Endothelial cell of umbilical vein (primary cell): ENCODE results near the gene CARD9. TPM values are rescaled to one million over a fixed set of nuclear protein-coding genes. Genes with fewer than 3 reads are reported as not detected.

Source experiments
- BruUV-seq: library from RNA; stranded (reverse); fragments of 400-500 nt; replicated peaks from 2 replicates; lab custom pipeline; 2021; lab: Mats Ljungman, UMichigan
- CTCF ChIA-PET: fragments of 300-600, 350-600 bp; sonication (Branson Sonifier 250); formaldehyde crosslinking; loops from one replicate; lab custom pipeline; 2021; ENCODE audit warnings: antibody characterized with exemption, inconsistent platforms; lab: Charles Lee
- POLR2A ChIA-PET: fragments of 300-600, 350-600 bp; sonication (Branson Sonifier 250); formaldehyde crosslinking; loops from one replicate; lab custom pipeline; 2021; ENCODE audit warnings: antibody characterized with exemption, inconsistent platforms; lab: Charles Lee
- DNase-seq: peaks from one replicate; pipeline ENCODE4 v3.0.0-alpha.2; 2011; ENCODE audit warnings: low read depth, low spot score
- FAIRE-seq: peaks from 2 replicates; lab custom pipeline; 2011; peaks lifted over from hg19 to GRCh38; lab: Jason Lieb, UNC
- H2AFZ ChIP-seq: 2 replicates; pipeline ENCODE4 v1.6.0; 2012; ENCODE audit warnings: low read depth, low read length, control low read depth, inconsistent platforms
- H3K27ac ChIP-seq: 2 replicates; pipeline ENCODE4 v1.5.1; 2011; ENCODE audit warnings: low read depth, mild to moderate bottlenecking, control low read depth, low read length, moderate library complexity; ENCODE audit not compliant: insufficient read depth
- H3K27me3 ChIP-seq, 2 experiments: 2 replicates each; pipeline versions ENCODE4 v1.6.0 to v1.6.1; 2011; ENCODE audit warnings: low read length in 2 of 2, mixed read lengths in 1 of 2; ENCODE audit not compliant: control insufficient read depth in 2 of 2, insufficient read depth in 2 of 2
- H3K36me3 ChIP-seq, 2 experiments: 2 replicates in 1 of 2; 3 replicates in 1 of 2; pipeline ENCODE4 v1.5.1; 2011; ENCODE audit warnings: low read length in 2 of 2, mild to moderate bottlenecking in 1 of 2, moderate library complexity in 1 of 2; ENCODE audit not compliant: control insufficient read depth in 2 of 2, insufficient read depth in 2 of 2; ENCODE audit errors: extremely low read depth in 1 of 2
- H3K4me1 ChIP-seq: 3 replicates; pipeline ENCODE4 v1.5.1; 2011; ENCODE audit warnings: mild to moderate bottlenecking, low read length; ENCODE audit not compliant: control insufficient read depth, insufficient read depth; ENCODE audit errors: extremely low read depth
- H3K4me2 ChIP-seq: 2 replicates; pipeline ENCODE4 v1.6.1; 2011; ENCODE audit warnings: low read length, control low read depth, mixed read lengths; ENCODE audit not compliant: insufficient read depth
- H3K4me3 ChIP-seq, 3 experiments: fragments of 200-600 bp in 1 of 3; sonication (generic), shearing (Covaris generic) in 1 of 3; replicated peaks in 1 of 3; 2 replicates each; pipeline ENCODE4 v1.5.1; 2011 to 2016; ENCODE audit warnings: control low read depth in 3 of 3, low read length in 3 of 3, mild to moderate bottlenecking in 2 of 3, inconsistent platforms in 1 of 3, low read depth in 1 of 3, moderate library complexity in 1 of 3; ENCODE audit not compliant: insufficient read depth in 1 of 3
- H3K79me2 ChIP-seq: 2 replicates; pipeline ENCODE4 v1.6.0; 2012; ENCODE audit warnings: low read length, inconsistent platforms; ENCODE audit not compliant: control insufficient read depth, insufficient read depth
- H3K9ac ChIP-seq: replicated peaks from 2 replicates; pipeline ENCODE3; 2011; ENCODE audit warnings: low read length, control low read depth; ENCODE audit not compliant: insufficient read depth; ENCODE audit errors: extremely low read depth
- H3K9me1 ChIP-seq: replicated peaks from 3 replicates; pipeline ENCODE4 v1.6.0; 2011; ENCODE audit warnings: mild to moderate bottlenecking, low read length; ENCODE audit not compliant: control insufficient read depth, insufficient read depth; ENCODE audit errors: extremely low read depth
- H3K9me3 ChIP-seq: replicated peaks from 2 replicates; pipeline ENCODE4 v1.5.1; 2012; ENCODE audit warnings: low read length, inconsistent platforms; ENCODE audit not compliant: control insufficient read depth, insufficient read depth
- H4K20me1 ChIP-seq: replicated peaks from 2 replicates; pipeline ENCODE3; 2011; ENCODE audit warnings: mild to moderate bottlenecking, low read length; ENCODE audit not compliant: control insufficient read depth, insufficient read depth; ENCODE audit errors: extremely low read depth
- EZH2 ChIP-seq: IDR thresholded peaks from 2 replicates; pipeline ENCODE4 v1.6.1; 2012; ENCODE audit warnings: borderline replicate concordance, low read depth, mild to moderate bottlenecking, moderate library complexity, low read length, inconsistent platforms; ENCODE audit not compliant: severe bottlenecking
- FOS ChIP-seq: IDR thresholded peaks from 2 replicates; pipeline ENCODE4 v1.6.1; 2011; ENCODE audit warnings: mild to moderate bottlenecking, low read length, moderate library complexity, borderline replicate concordance; ENCODE audit not compliant: insufficient read depth
- GATA2 ChIP-seq: IDR thresholded peaks from 2 replicates; pipeline ENCODE4 v1.7.0; 2011; ENCODE audit warnings: low read depth, mild to moderate bottlenecking, moderate library complexity, mixed read lengths, low read length; ENCODE audit not compliant: insufficient read length, insufficient read depth
- JUN ChIP-seq: IDR thresholded peaks from 2 replicates; pipeline ENCODE4 v1.6.1; 2011; ENCODE audit warnings: borderline replicate concordance, low read depth; ENCODE audit not compliant: insufficient read length, insufficient read depth
- MYC ChIP-seq: IDR thresholded peaks from one replicate; pipeline ENCODE4 v1.6.1; 2011; ENCODE audit warnings: mild to moderate bottlenecking, low read depth, low read length
- POLR2A ChIP-seq: IDR thresholded peaks from 2 replicates; pipeline ENCODE4 v1.6.1; 2012; ENCODE audit warnings: low read depth, mild to moderate bottlenecking, control low read depth, low read length
- POLR2AphosphoS5 ChIP-seq: IDR thresholded peaks from 2 replicates; pipeline ENCODE4 v1.6.1; 2012; ENCODE audit warnings: low read depth, mild to moderate bottlenecking, control low read depth, low read length, moderate library complexity; ENCODE audit not compliant: insufficient read depth
- dilution Hi-C: fragments of 300-500 bp; cut with MboI; formaldehyde crosslinking; loops from one replicate; pipeline ENCODE4 v1.15.0; 2019; ENCODE audit warnings: low sequenced_read_pairs; ENCODE audit not compliant: extremely low pct_ligation_motif_present
- intact Hi-C: fragments of 100-400 bp; cut with micrococcal nuclease; formaldehyde crosslinking; loops from one replicate; pipeline ENCODE4 v1.10.0; 2022
- polyA plus RNA-seq, 4 experiments: library from polyadenylated mRNA; depleted of rRNA in 3 of 4; stranded (reverse) in 3 of 4; unstranded in 1 of 4; fragments of >200 nt; gene quantifications; 2 replicates each; pipeline versions ENCODE4 v1.2.1 to v1.2.3, GENCODE V29; 2011 to 2012; ENCODE audit warnings: missing spikeins in 1 of 4
- total RNA-seq: library from RNA; stranded (reverse); gene quantifications from 2 replicates; pipeline ENCODE4 v1.2.3, GENCODE V29; 2021
- TF ChIP-seq, protein P1 (sequence below), 2 donors: IDR thresholded peaks; 1 replicate in 1 of 2; 2 replicates in 1 of 2; pipeline ENCODE4 v1.5.1; 2011; ENCODE audit warnings: low read length in 2 of 2, mild to moderate bottlenecking in 2 of 2, moderate library complexity in 2 of 2, control low read depth in 1 of 2, inconsistent platforms in 1 of 2, low read depth in 1 of 2; ENCODE audit not compliant: insufficient read depth in 1 of 2; ENCODE audit errors: extremely low read depth in 1 of 2
- TF ChIP-seq, protein P2 (sequence below): IDR thresholded peaks from 2 replicates; pipeline ENCODE4 v1.6.1; 2011; ENCODE audit not compliant: insufficient read depth, insufficient read length

CARD9 gene
- total and polyA plus RNA-seq, 2 donors (not counting 3 experiments of a cell fraction or from before 2014, with no cell fraction given), result 0.22 to 0.71 TPM

GRCh38 chr9:136372561-136373299 lies 739 bp downstream of the CARD9 start:
- Histone ChIP-seq H3K4me2 (no peak overlapping the region), H3K27ac (no peak overlapping the region), H4K20me1 (no peaks in the 10 kb centered on the region), H3K9me3 (no peaks in the 10 kb centered on the region), H3K36me3 (no peaks in the 10 kb centered on the region), H3K4me3 (no peak overlapping the region), H3K4me1 (no peaks in the 10 kb centered on the region), H2AFZ (no peak overlapping the region), H3K9ac (no peak overlapping the region), H3K9me1 (no peaks in the 10 kb centered on the region), H3K79me2 (no peaks in the 10 kb centered on the region), H3K27me3 (no peaks in the 10 kb centered on the region)
- FAIRE-seq (no peak), DNase-seq (peak; percentile 12)
- dilution Hi-C loops (no loop called here), intact Hi-C loops (no loop called here)
- BruUV-seq, result no TSS peak
- TF ChIP-seq MYC, result no peak
- TF ChIP-seq, protein P1, sequence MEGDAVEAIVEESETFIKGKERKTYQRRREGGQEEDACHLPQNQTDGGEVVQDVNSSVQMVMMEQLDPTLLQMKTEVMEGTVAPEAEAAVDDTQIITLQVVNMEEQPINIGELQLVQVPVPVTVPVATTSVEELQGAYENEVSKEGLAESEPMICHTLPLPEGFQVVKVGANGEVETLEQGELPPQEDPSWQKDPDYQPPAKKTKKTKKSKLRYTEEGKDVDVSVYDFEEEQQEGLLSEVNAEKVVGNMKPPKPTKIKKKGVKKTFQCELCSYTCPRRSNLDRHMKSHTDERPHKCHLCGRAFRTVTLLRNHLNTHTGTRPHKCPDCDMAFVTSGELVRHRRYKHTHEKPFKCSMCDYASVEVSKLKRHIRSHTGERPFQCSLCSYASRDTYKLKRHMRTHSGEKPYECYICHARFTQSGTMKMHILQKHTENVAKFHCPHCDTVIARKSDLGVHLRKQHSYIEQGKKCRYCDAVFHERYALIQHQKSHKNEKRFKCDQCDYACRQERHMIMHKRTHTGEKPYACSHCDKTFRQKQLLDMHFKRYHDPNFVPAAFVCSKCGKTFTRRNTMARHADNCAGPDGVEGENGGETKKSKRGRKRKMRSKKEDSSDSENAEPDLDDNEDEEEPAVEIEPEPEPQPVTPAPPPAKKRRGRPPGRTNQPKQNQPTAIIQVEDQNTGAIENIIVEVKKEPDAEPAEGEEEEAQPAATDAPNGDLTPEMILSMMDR (IDR thresholded peaks at IDR 0.05; ENCODE audit: extremely low read depth in 1 of 2, insufficient read depth in 1 of 2, low read depth in 1 of 2, low read length in 2 of 2), result peak in 1 of 2 donors; percentile 30
- POLR2A ChIA-PET, result no interaction called here
- CTCF ChIA-PET, result interaction anchor here (0.8 to 0.9 kb wide), 2 partner anchors 17 to 60 kb away, joined by 3 to 4 read pairs; no protein-coding TSS in a partner anchor

DNA sequence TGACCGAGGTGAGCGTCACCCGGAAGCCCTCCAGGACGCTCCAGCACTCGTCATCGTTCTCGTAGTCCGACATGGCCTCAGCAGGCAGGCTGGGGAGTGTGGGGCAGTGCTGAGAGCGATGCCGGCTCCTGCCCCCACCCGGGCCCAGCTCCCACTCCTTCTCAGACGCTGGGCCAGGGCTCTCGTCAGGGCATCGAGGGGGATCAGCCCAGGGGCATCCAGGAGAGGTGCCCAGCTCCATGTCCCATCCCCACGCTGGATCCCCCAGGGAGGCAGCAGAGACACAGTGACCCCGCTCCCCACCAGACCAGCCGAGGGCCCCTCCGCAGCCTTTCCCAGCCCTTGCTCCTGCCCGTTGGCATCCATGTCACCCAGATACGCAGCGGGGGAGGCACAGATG lies 1.5 kb downstream of the CARD9 start:
- H4K20me1 ChIP-seq, result no peaks in the 10 kb centered on the region
- H3K4me3 ChIP-seq, result no peak overlapping the region
- FAIRE-seq (no peak), DNase-seq (no peak)
- H3K9me1 ChIP-seq, result no peaks in the 10 kb centered on the region
- no peaks in the 10 kb centered on the region for H3K36me3 ChIP-seq
- intact Hi-C loops (no loop called here), dilution Hi-C loops (no loop called here)
- CTCF ChIA-PET, result interaction anchor here (0.8 to 0.9 kb wide), 2 partner anchors 17 to 59 kb away, joined by 3 to 4 read pairs; no protein-coding TSS in a partner anchor
- POLR2A ChIA-PET, result no interaction called here
- no peaks in the 10 kb centered on the region for H3K9me3 ChIP-seq
- H3K9ac ChIP-seq, result no peak overlapping the region
- no peaks in the 10 kb centered on the region for H3K4me1 ChIP-seq
- no peak overlapping the region for H2AFZ ChIP-seq
- no peaks in the 10 kb centered on the region for H3K27me3 ChIP-seq
- BruUV-seq, result no TSS peak
- no peak overlapping the region for H3K4me2 ChIP-seq
- TF ChIP-seq JUN (no peak), POLR2A (no peak), FOS (no peak), GATA2 (no peak), EZH2 (no peak), POLR2AphosphoS5 (no peak)
- TF ChIP-seq, protein P1 (IDR thresholded peaks at IDR 0.05; ENCODE audit: extremely low read depth in 1 of 2, insufficient read depth in 1 of 2, low read depth in 1 of 2, low read length in 2 of 2), result no peak
- TF ChIP-seq, protein P2, sequence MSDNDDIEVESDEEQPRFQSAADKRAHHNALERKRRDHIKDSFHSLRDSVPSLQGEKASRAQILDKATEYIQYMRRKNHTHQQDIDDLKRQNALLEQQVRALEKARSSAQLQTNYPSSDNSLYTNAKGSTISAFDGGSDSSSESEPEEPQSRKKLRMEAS, result no peak
- H3K79me2 ChIP-seq, result no peaks in the 10 kb centered on the region
- H3K27ac ChIP-seq, result no peak overlapping the region
